NCI-H1694 (cell line): ENCODE data around the gene CD300H.

Experiments
- DNase-seq: peaks from one replicate; lab custom pipeline; 2025; lab: John Stamatoyannopoulos, UW

CD300H gene

DNA sequence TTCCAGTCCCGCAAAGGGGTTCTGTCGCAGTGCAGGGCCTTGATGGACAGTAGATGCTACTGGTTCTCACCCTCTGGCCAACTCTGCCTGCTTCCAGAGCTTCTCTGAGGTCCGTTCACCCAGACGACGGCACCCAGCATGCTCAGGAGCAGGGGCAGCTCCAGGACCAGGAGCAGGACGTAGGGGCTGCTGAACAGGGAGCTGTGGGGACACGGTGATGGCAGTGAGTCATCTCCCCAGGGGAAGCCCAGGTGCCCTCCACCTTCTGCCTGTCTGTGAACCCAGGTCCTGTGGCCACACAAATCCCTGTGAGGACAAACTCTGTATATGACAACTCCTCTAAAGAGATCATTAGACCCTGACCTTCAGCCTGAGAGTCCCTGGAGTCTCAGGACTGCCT is 18.0 kb downstream of the CD300H start:
- no peak for DNase-seq

DNA sequence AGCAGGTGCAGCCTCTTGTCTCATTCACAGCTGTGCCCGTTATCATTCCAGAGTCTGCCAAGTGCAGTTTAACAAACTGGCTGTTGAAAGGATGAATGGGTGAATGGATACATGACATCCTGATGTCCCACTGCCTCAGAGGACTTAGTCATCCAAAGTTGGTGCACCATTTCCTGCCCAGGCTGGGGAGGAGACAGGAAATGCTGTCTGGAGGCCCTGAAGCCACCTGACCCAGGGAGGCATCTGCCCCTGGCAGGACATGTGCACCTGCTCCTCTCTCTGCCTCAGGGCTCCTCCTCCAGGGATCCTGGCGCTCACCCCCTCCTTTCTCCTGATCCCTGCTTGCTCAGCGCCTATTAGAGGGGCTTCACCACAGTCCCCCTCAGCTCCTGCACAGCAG is 19.6 kb downstream of the CD300H start:
- DNase-seq = no peak

DNA sequence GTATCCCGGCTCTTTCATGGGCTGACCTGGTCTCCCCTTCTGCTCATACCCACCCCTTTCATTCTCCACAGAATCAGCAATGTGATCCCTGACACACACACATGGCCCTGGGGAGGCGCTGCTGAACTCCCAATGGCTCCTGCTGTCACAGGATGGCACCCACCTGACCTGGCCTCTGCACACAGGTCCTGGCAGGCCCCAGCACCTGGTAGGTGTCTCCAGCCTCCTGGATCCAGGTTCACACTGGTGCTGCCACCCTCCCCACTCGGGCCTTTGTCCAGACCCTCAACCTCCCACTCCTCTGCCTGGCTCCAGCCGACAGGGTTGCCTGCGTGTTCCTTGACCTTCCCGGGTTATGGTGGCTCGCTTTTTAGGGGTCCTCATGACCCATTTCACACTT is 20.0 kb downstream of the CD300H start:
- DNase-seq = no peak

DNA sequence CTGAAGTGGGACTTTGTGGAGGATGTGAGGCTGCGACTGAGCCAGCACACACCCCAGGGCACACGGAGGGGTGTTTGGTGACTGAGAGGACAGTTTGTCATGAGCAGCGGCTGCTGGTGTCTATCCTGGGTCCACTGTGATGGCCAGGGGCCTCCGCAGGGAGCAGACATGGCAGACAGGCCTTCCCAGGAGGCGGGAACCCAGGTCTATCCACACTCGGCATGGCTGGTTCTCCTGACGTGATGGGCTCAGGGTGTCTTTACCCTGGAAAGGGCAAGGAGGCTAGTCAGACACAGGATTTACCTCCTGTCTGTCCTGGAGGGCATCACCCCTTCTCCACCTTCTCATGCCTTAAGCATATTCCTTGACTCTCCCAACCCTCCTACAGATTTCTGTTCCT is 20.7 kb downstream of the CD300H start:
- no peak for DNase-seq

DNA sequence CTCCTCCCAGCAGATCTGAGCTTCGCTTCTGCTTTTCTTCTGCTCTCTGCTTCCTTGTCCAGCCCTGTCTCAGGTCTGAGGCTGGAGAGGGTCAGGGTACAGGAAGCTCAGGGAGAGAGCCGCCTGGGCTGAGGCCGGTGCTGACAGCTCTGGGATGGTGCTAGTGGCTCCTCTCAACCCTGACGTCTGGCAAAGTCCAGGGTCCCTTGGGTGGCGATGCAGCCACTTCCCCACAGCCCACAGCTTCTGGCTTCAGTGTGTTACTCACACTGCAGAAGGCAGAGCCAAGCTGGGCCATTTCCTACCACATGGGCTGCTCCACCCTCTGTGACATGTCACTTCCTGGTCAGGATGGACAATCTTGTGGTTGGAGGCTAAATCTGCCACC is 21.5 kb downstream of the CD300H start, which contains the start of gene CD300C:
TSS of gene CD300C (minus strand) at position 273 of the 388 bp plus-strand sequence. CDS start 333 bp downstream, outside the sequence.
- DNase-seq = no peak

DNA sequence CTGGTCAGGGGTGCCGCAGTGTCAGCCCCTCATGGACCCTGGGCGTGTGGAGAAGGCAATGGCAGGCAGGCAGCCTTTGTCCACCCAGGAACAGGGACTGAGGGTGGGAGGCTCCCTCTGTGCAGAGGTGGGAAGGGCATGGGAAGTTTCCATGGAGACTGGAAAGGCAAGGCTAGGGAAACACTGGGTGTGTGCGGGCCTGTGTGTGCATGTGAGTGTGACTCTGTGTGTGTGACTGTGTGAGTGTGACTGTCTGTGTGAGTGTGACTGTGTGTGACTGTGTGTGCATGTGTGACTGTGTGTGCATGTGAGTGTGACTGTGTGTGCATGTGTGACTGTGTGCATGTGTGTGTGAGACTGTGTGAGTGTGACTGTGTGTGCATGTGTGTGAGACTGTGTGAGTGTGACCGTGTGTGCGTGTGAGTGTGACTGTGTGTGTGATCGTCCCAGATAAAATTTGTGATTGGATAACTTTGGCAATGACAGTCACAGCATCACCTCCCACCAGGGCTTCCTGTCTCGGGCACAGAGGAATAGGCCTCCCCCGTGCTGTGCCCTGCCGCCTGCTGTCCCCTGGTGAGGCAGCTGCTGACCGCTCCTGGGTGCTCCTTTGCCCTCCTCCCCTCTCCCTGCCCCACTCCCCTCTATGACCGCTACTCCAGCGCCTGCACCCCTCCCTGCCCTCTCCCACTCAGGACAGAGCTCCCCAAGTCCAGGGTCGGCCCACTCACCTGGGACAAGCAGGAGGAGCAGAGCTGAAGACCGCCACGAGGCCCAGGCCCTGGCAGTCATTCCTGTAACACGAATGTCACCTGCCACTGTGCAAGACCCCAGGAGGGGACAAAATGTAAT is 22.1 kb downstream of the CD300H start:
- DNase-seq = no peak

DNA sequence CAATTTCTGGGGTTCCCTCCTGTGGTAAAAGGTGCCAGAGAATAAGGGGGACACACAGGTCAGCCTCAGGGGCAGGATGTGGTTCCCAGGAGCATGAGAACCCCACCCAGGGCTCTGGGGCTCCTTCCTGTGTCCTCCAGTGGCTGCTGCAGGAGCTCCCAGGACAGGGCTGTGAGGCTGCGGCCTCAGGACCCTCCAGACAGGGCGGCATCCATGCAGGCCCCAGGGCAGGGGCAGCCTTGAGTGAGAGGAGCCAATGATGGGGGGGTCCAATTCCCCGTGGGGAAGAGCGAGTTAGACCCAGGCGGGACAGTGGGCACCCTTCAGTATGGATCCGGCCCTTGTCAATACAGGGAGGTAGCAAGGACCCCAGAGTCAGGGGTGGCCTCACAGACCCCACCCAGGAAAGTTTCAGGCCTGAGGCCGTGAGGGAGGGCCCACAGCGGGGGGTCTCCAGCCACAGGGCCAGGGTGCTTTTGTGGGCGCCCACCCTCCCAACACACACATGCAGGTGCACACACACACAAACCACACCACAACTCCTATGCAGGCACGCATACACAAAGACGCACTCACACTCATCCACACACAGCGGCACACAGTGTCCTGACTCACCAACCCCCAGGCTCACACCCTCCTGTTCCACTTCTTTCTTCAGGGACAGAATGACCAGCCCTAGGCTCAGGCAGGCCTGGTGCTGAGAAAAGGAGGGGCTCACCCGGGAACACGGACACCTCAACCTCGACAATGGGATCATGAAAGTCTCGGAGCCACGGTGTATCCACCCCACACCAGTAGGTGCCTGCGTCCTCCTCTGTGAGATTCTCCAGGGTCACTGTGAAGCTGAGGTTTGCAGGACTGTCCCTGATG is 23.2 kb downstream of the CD300H start:
- no peak for DNase-seq

DNA sequence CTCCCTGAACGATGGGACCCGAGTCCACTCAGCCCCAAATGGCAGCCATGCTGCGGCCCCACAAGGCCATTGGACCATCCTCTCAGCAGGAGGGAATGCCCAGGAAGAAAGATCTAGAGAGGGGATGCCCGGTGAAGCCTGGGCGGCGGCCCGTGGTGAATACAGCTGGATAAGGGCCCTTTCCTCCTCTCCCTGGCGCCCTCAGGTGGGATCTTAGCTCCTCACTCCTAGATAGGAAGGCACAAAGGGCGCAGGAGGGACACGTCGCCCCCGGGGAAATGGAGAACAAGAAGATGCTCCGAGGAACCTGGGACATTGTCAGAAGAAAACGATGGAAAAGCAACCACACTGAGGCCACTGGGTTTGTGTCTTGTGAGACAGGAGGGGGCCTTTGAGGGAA is 23.9 kb downstream of the CD300H start:
- DNase-seq = no peak

DNA sequence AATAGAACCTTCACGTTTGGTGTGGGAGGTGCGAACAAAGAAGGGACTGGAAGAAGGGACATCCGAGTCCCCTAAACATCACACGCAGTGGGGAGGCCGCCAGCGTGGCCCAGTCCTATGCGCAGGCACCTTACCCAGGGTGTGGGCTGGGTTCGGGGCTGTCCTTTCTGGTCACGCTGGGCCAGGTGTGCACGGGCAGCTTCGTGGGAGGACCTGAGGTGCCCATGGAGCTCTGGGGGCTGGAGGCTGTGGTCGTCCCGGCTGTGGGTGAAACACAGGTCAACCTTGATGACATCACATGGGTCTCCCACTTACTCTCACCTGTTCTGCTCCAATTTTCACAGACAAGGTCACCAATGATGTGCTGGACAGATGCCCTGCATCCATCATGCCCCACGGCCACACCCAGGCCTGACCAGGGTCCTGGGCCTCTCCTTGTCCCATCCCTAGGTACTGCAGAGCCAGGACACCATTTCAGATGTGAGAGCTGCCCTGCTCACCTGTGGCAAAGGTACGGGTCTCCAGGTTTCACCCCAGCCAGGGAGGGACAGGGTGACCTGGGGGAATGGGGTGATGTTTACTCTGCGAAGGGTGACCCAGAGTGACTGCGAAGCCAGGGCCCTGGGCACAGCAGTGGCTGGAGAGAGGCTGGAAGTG is 24.5 kb downstream of the CD300H start:
- DNase-seq = no peak

DNA sequence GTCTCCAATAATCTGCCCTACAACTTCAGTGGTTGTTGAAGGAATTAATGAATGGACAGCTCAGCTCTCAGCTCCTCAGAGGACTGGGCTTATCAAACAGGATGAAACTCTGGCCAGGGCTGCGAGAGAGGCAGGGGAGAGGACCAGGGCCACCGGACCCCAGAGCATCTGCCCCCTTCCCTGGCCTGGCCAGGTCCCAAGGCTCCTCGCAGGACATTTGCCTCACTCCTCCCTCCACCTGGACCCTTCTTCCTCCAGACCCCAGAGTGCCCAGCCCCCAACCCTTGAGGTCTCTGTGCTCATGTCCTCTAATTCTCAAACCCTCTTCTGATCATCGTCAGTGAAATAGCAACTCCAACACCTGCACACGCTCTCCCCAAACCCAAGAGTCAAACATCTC is 25.1 kb downstream of the CD300H start:
- DNase-seq = no peak

DNA sequence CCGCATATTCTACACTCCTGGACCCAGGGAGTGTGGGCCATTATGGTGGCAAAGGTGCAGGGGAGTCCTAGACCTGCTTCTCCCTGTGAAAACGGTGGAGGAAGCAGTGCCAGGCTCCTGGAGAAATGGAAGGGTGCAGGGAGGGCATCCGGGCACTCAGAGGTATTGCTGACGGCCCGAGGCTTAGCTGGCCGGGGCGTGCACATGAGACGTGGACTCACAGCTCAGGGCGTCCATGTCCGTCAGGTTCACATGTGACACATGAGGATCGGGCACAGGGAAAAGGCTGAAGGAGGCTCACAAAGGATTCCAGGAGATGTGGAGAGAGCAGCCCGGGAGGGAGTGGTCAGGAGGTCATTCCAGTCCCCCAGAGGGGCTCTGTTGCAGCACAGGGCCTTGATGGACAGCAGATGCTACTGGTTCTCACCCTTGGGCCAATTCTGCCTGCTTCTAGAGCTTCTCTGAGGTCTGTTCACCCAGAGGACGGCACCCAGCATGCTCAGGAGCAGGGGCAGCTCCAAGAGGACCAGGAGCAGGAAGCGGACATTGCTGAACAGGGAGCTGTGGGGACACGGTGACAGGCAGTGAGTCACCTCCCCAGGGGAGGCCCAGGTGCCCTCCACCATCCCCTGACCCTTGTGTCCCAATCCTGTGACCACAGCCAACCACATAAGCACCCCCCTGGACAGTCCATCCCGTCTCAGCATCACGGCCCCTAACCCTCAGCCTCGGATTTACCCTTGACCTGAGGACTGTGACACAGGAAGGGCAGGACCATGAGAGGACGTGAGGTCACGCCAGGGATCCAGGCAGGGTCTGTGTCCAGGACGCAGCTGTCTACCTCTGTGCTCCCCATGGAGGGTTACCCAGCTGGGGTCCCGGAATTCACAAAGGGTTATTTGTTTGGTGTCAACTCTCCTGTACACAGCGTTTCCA is 25.9 kb downstream of the CD300H start:
- DNase-seq = no peak

DNA sequence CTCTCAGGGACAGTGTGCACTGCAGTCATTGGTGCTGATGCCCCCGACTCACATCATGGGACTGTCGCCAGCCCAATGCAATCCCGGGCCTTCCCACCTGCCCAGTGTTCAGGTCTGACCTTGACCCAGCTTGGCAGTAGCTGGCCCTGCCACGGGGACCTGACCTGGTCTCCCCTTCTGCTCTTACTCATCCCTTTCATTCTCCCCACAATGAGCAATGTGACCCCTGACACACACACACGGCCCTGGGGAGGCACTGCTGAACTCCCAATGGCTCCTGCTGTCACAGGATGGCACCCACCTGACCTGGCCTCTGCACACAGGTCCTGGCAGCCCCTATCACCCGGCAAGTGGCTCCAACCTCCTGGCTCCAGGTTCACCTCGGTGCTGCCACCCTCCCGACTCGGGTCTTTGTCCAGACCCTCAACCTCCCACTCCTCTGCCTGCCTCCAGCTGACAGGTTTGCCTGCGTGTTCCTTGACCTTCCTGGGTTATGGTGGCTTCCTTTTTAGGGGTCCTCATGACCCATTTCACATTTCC is 28.0 kb downstream of the CD300H start:
- DNase-seq = no peak

DNA sequence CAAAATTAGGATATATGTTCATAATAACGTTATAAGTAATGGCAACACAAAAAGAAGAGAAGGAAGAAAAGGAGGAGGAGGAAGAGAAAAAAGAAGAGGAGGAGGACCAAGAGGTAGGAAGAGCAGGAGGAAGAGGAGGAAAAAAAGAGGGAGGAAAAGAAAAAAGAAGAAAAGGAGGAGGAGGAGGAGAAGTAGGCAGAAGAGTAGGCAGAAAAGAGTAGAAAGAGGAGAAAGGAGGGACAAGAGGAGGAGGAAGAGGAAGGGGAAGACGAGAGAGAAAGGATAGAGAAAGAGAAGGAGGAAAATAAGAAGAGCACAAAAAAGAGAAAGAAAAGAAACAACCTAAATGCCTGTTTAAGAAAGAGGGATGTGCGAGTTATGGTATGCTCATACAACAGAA is 30.4 kb downstream of the CD300H start:
- no peak for DNase-seq

DNA sequence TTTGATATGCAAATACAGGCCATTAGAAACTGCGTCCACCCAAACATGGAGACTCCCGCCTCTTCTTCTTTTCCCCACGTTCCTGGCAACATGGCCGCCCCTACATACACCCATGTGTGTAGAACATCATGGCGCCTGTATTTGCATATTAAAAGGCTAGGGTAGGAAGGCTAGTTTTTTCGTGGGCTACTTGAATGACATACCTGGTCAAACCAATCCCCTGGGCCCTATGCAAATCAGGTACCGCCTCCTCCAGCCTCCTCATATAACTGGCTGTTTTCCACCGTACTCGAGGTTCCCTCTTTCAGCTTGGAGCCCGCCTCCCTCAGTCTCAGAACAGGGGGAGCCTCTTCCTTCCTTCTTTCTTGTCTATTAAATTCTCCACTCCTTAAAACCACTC is 35.2 kb downstream of the CD300H start:
- no peak for DNase-seq

DNA sequence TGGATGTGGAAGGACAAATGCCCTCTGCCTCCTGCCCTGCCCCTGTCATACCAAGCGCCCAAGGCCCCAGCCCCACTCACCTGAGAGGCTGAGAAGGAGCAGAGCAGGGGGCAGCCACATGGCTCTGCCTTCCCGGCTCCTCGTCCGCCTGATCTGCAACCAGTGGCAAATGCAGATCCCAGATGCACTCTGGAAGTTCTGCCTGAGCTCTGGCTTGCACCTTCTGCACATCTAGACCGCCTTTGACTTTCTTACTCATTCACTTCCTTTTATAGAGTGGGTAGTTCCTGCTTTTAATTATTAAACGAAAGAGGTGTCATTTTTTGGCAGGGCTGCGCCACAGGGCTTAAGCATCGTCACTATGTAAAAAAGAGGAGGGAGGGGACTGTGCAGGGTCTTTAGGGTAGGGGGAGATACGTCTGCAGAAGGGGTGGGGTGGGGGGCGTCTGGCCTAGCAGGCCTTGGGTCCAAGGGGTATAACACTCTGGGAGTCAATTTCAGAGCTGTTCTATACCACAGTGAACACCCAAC is 36.0 kb downstream of the CD300H start, which contains the start of gene CD300LB:
TSS of gene CD300LB (minus strand) at position 245 of the 531 bp plus-strand sequence. CDS start at position 120, 125 bp downstream.
- no peak for DNase-seq

DNA sequence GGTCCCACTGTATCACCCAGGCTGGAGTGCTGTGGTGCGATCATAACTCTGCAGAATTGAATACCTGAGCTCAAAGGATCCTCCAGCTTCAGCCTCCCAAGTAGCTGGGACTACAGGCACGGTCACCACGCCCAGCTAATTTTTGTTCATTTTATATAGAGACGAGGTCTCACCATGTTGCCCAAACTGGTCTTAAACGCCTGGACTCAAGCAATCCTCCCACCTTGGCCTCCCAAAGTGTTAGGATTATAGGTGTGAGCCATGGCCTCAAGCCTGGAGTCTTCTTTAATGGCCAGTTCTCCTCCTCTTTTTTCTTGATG is 36.5 kb downstream of the CD300H start:
- no peak for DNase-seq

DNA sequence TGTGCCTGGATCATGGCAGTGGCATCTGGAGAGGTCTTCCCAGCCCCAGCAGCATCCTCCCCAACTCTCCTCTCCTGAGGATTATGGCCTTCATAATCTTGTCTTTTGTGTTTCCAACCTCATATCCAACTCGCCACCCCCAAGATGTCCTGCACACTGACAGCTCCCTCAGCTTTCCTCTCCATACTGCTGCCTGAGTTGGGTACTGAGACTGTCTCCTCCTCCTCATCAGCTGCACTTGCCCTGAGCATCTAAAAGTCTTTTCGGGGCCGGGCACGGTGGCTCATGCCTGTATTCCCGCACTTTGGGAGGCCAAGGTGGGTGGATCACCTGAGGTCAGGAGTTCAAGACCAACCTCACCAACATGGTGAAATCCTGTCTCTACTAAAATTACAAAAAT is 38.1 kb downstream of the CD300H start:
- DNase-seq = no peak

DNA sequence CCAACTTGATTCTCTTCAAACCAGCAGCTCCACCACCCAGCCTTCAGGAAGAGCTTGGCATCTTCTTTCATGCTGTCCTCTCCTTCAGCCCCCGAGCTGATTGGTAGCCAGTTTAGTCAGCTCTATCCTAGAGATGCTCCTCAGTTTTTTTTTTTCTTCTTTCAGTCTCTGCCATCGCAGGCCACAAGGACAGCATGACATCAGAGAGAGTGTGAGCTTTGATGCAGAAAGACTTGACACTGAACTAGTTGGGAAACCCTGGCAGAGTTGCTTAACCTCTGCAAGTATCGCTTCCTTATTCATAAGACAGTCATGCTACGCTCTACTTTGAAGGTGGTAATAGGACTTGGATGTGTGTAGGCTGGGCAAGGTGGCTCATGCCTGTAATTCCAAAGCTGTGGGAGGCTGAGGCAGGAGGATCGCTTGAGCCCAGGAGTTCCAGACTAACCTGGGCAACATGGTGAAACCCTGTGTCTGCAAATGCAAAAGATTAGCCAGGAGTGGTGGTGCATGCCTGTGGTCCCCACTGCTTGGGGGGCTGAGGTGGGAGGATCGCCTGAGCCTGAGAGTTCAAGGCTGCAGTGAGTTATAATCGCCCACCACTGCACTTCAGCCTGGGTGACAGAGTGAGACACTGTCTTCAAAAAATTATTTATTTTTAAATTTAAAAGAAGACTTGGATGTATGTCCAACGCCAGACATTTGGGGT is 38.7 kb downstream of the CD300H start:
- no peak for DNase-seq

DNA sequence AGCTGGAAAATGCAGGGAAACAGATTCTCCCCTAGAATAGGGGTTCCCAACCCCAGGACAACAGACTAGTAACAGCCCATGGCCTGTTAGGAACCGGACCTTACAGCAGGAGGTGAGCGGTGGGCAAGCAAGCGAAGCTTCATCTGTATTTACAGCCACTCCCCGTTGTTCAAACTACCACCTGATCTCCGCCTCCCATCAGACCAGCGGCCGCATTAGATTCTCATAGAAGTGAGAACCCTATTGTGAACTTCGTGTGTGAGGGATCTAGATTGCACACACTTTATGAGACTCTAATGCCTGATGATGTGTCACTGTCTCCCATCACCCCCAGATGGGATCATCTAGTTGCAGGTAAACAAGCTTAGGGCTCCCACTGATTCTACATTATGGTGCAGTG is 39.6 kb downstream of the CD300H start:
- no peak for DNase-seq

DNA sequence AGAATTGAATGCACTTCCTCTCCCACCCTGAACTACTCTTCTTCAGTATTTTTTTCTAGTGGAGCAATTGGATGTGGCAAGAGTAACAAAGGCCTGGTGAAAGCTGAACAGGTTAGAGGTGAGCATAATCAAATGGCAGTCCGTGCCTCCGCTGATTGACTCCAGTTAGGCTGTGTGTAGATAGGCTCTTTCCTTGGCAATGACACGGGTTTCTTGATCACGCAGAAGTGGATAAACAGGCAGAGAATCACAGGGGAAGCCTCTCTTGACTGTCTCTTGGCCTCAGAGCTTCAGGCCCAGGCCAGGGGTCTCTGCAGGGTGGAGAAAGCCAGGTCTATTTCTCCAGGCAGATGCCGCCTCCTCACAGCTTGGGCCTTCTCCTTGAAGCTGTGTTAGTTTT is 40.2 kb downstream of the CD300H start:
- DNase-seq = no peak
